LNCaP clone FGC (cell line): Measurements from ENCODE around the gene DERL2.
A peak's percentile ranks its signal among the peaks of the same experiment; 100 is the strongest.

Experiments used
- DNase-seq: peaks from one replicate; pipeline ENCODE4 v3.0.0-alpha.2; 2011; ENCODE audit warnings: low read depth
- H3K4me3 ChIP-seq: 2 replicates; pipeline ENCODE4 v1.5.1; 2011; ENCODE audit warnings: mild to moderate bottlenecking, low read depth, low read length, control low read depth
- CTCF ChIP-seq: IDR thresholded peaks from 2 replicates; pipeline ENCODE4 v1.5.1; 2012; ENCODE audit warnings: mild to moderate bottlenecking; ENCODE audit not compliant: control insufficient read depth, insufficient read depth; ENCODE audit errors: extremely low read depth

DERL2 gene

GRCh38 chr17:5486206-5487124 lies 487 bp upstream of the DERL2 start, which contains the start of gene MIS12:
Gene MIS12, plus strand, starts transcription at chr17:5486566. Its CDS starts 2,297 bp downstream, at chr17:5488863.
- DNase-seq: peak; percentile 97
- peak within 1 kb of the TSS; percentile 100 for H3K4me3 ChIP-seq
- no peak for TF ChIP-seq CTCF

- no peak overlapping the region for H3K4me3 ChIP-seq
- TF ChIP-seq CTCF: no peak
- DNase-seq: no peak
Measured at GRCh38 chr17:5481451-5481850, 4.5 kb downstream of the DERL2 start.

- DNase-seq: no peak
- no peak for TF ChIP-seq CTCF
- H3K4me3 ChIP-seq: no peak overlapping the region
Measured at GRCh38 chr17:5480962-5481361, 5.0 kb downstream of the DERL2 start.

GRCh38 chr17:5478992-5479391 lies 7.0 kb downstream of the DERL2 start:
- DNase-seq: no peak
- no peak overlapping the region for H3K4me3 ChIP-seq
- TF ChIP-seq CTCF: no peak

- no peak for TF ChIP-seq CTCF
- no peak overlapping the region for H3K4me3 ChIP-seq
- DNase-seq: no peak
Measured at GRCh38 chr17:5473906-5474305, 12.1 kb downstream of the DERL2 start.

GRCh38 chr17:5472511-5472910 lies 13.5 kb downstream of the DERL2 start:
- no peak for DNase-seq
- TF ChIP-seq CTCF: no peak
- no peak overlapping the region for H3K4me3 ChIP-seq
